A549 (cell line): ENCODE measurements around the gene ARHGAP28. TPM values are rescaled to one million over a fixed set of nuclear protein-coding genes. Genes with fewer than 3 reads are reported as not detected.

ENCODE experiments used
- ATAC-seq, 2 experiments: fragments of 200-7000 bp in 1 of 2; fragments of >200 bp in 1 of 2; cut with Nextera tagmentation in 1 of 2; cut with Tn5 transposase in 1 of 2; 3 replicates each; pipeline versions ENCODE4 v1.8.0 to v1.9.1; 2018 to 2020; ENCODE audit warnings: mild to moderate bottlenecking in 1 of 2, moderate library complexity in 1 of 2
- CTCF ChIA-PET: fragments of 300-600 bp; sonication (Branson Sonifier 250); formaldehyde crosslinking; extraction: SDS; loops from one replicate; lab custom pipeline; 2021; ENCODE audit warnings: antibody characterized with exemption, inconsistent platforms; lab: Yijun Ruan, JAX
- POLR2A ChIA-PET: fragments of 350-600 bp; formaldehyde crosslinking; extraction: SDS; loops from one replicate; lab custom pipeline; 2021; ENCODE audit warnings: antibody characterized with exemption, inconsistent platforms; lab: Yijun Ruan, JAX
- DNase-seq, 2 experiments: peaks; one replicate each; pipeline versions ENCODE4 v3.0.0 to v3.0.0-alpha.2; 2011 to 2016; ENCODE audit warnings: low read depth in 1 of 2, low spot score in 1 of 2
- FAIRE-seq: peaks from 2 replicates; lab custom pipeline; 2011; peaks lifted over from hg19 to GRCh38; lab: Jason Lieb, UNC
- H3K27ac ChIP-seq, 2 experiments: fragments of >200 bp; sonication (Bioruptor Twin); formaldehyde crosslinking; 3 replicates each; pipeline ENCODE4 v1.5.1; 2016 to 2017
- H3K4me1 ChIP-seq: fragments of >200 bp; sonication (Bioruptor Twin); formaldehyde crosslinking; 3 replicates; pipeline ENCODE4 v1.6.1; 2016
- H3K4me2 ChIP-seq: fragments of >200 bp; sonication (Bioruptor Twin); formaldehyde crosslinking; 3 replicates; pipeline ENCODE4 v1.6.1; 2016
- H3K4me3 ChIP-seq: fragments of >200 bp; sonication (Bioruptor Twin); formaldehyde crosslinking; 3 replicates; pipeline ENCODE4 v1.5.1; 2016
- H3K9me3 ChIP-seq: fragments of >200 bp; sonication (Bioruptor Twin); formaldehyde crosslinking; 3 replicates; pipeline ENCODE4 v1.6.1; 2016
- BCL3 ChIP-seq: fragments of >200 bp; sonication (Bioruptor Twin); formaldehyde crosslinking; IDR thresholded peaks from 3 replicates; pipeline ENCODE4 v1.6.1; 2016
- BHLHE40 ChIP-seq: IDR thresholded peaks from 2 replicates; pipeline ENCODE4 v1.6.1; 2012; ENCODE audit warnings: low read depth, low read length, inconsistent platforms
- CBX8 ChIP-seq: fragments of 200-600 bp; sonication (generic); IDR thresholded peaks from 2 replicates; pipeline ENCODE4 v1.6.1; 2016
- CHD4 ChIP-seq: fragments of 200-600 bp; sonication (generic); IDR thresholded peaks from 2 replicates; pipeline ENCODE4 v1.6.1; 2016; ENCODE audit warnings: antibody characterized with exemption, mild to moderate bottlenecking, borderline replicate concordance
- CTCF ChIP-seq: fragments of >200 bp; sonication (Bioruptor Twin); formaldehyde crosslinking; IDR thresholded peaks from 3 replicates; pipeline ENCODE4 v1.5.1; 2016
- EHMT2 ChIP-seq: fragments of 200-600 bp; sonication (generic); IDR thresholded peaks from 2 replicates; pipeline ENCODE4 v1.6.1; 2016; ENCODE audit warnings: antibody characterized with exemption, low read depth, mild to moderate bottlenecking, moderate library complexity
- ELK1 ChIP-seq: fragments of 150-350 bp; IDR thresholded peaks from 2 replicates; pipeline ENCODE4 v1.6.1; 2014; ENCODE audit warnings: low read depth, mild to moderate bottlenecking, low read length
- EP300 ChIP-seq, 2 experiments: fragments of >200 bp; sonication (Bioruptor Twin); formaldehyde crosslinking; IDR thresholded peaks; 2 replicates in 1 of 2; 3 replicates in 1 of 2; pipeline ENCODE4 v1.6.1; 2016 to 2017
- ESRRA ChIP-seq: fragments of 150-350 bp; IDR thresholded peaks from 2 replicates; pipeline ENCODE4 v1.6.1; 2014; ENCODE audit warnings: mild to moderate bottlenecking, low read length, borderline replicate concordance
- GATA3 ChIP-seq: IDR thresholded peaks from 2 replicates; pipeline ENCODE4 v1.6.1; 2012; ENCODE audit warnings: borderline replicate concordance
- HDAC2 ChIP-seq: fragments of 200-600 bp; sonication (generic); IDR thresholded peaks from 2 replicates; pipeline ENCODE4 v1.6.1; 2016
- HES2 ChIP-seq: fragments of >200 bp; sonication (Bioruptor Twin); formaldehyde crosslinking; IDR thresholded peaks from 2 replicates; pipeline ENCODE4 v1.6.1; 2016
- HEYL ChIP-seq: fragments of 250-450 bp; sonication (Bioruptor Pico); IDR thresholded peaks from 2 replicates; pipeline ENCODE4 v1.8.0; 2021; ENCODE audit warnings: mild to moderate bottlenecking, moderate library complexity
- HOXA7 ChIP-seq: fragments of 250-450 bp; sonication (Bioruptor Pico); IDR thresholded peaks from 2 replicates; pipeline ENCODE4 v1.5.0; 2020; ENCODE audit warnings: mild to moderate bottlenecking, moderate library complexity
- HOXB5 ChIP-seq: fragments of 250-450 bp; sonication (Bioruptor Pico); IDR thresholded peaks from 2 replicates; pipeline ENCODE4 v1.5.0; 2020; ENCODE audit warnings: mild to moderate bottlenecking, moderate library complexity
- JUN ChIP-seq, 2 experiments: fragments of >200 bp; sonication (Bioruptor Twin); formaldehyde crosslinking; IDR thresholded peaks; 2 replicates in 1 of 2; 3 replicates in 1 of 2; pipeline ENCODE4 v1.6.1; 2016 to 2017
- MAFK ChIP-seq: fragments of 450-650 bp; IDR thresholded peaks from 2 replicates; pipeline ENCODE4 v1.6.1; 2014; ENCODE audit not compliant: partially characterized antibody
- MAX ChIP-seq: IDR thresholded peaks from 2 replicates; pipeline ENCODE4 v1.6.1; 2012
- MAZ ChIP-seq: fragments of 150-350 bp; IDR thresholded peaks from 2 replicates; pipeline ENCODE4 v1.6.1; 2014; ENCODE audit warnings: antibody characterized with exemption, low read depth, low read length, borderline replicate concordance
- NPAS2 ChIP-seq: fragments of 250-450 bp; sonication (Bioruptor Pico); IDR thresholded peaks from 2 replicates; pipeline ENCODE4 v1.8.0; 2022; ENCODE audit warnings: mild to moderate bottlenecking, moderate library complexity, borderline replicate concordance
- PHF8 ChIP-seq: fragments of 200-600 bp; sonication (generic); IDR thresholded peaks from 2 replicates; pipeline ENCODE4 v1.6.1; 2016; ENCODE audit warnings: low read depth, mild to moderate bottlenecking, antibody characterized with exemption, moderate library complexity, borderline replicate concordance
- POLR2A ChIP-seq: IDR thresholded peaks from 2 replicates; pipeline ENCODE4 v1.6.1; 2012; ENCODE audit warnings: mild to moderate bottlenecking, low read length
- POLR2AphosphoS2 ChIP-seq: conservative IDR thresholded peaks from 2 replicates; pipeline ENCODE4 v1.6.1; 2012; ENCODE audit warnings: low read length, improper control_type of control experiment, inconsistent platforms
- RARB ChIP-seq: fragments of 250-450 bp; sonication (Bioruptor Pico); IDR thresholded peaks from 2 replicates; pipeline ENCODE4 v1.8.0; 2021; ENCODE audit warnings: mild to moderate bottlenecking, moderate library complexity
- RFX5 ChIP-seq: fragments of 450-650 bp; IDR thresholded peaks from 2 replicates; pipeline ENCODE4 v1.7.1; 2014; ENCODE audit warnings: antibody characterized with exemption, mild to moderate bottlenecking, moderate library complexity
- RNF2 ChIP-seq: fragments of 200-600 bp; sonication (generic); IDR thresholded peaks from 2 replicates; pipeline ENCODE4 v1.6.1; 2016; ENCODE audit warnings: low read depth, mild to moderate bottlenecking, antibody characterized with exemption, moderate library complexity, borderline replicate concordance
- ZC3H11A ChIP-seq: fragments of 450-650 bp; IDR thresholded peaks from 2 replicates; pipeline ENCODE4 v1.6.1; 2014; ENCODE audit warnings: antibody characterized with exemption, mild to moderate bottlenecking
- ZFP36 ChIP-seq: fragments of 450-650 bp; IDR thresholded peaks from 2 replicates; pipeline ENCODE4 v1.6.1; 2014; ENCODE audit warnings: borderline replicate concordance; ENCODE audit not compliant: partially characterized antibody
- ZSCAN20 ChIP-seq: fragments of 250-450 bp; sonication (Bioruptor Pico); IDR thresholded peaks from 2 replicates; pipeline ENCODE4 v1.8.0; 2022; ENCODE audit warnings: mild to moderate bottlenecking, moderate library complexity
- WGBS: methylation state at CpG from one replicate; pipeline ENCODE4 v1.1.6; 2017; ENCODE audit errors: missing lambda C conversion rate; 5-methylcytosine and 5-hydroxymethylcytosine counted together
- polyA plus RNA-seq, 4 experiments: library from polyadenylated mRNA; depleted of rRNA in 3 of 4; stranded (reverse); fragments of >200 nt; fragmentation: RNase III in 1 of 4; extraction: RNeasy Plus Mini Kit Qiagen cat#74134 plus additional on column Dnase treatment in 1 of 4; gene quantifications; 2 replicates in 3 of 4; 3 replicates in 1 of 4; pipeline ENCODE4 v1.2.3, GENCODE V29; 2011 to 2017

The ARHGAP28 gene
- polyA plus RNA-seq, 2 of the 4 experiments (the other 2 are of a cell fraction), result 0.13 to 0.17 TPM

DNA sequence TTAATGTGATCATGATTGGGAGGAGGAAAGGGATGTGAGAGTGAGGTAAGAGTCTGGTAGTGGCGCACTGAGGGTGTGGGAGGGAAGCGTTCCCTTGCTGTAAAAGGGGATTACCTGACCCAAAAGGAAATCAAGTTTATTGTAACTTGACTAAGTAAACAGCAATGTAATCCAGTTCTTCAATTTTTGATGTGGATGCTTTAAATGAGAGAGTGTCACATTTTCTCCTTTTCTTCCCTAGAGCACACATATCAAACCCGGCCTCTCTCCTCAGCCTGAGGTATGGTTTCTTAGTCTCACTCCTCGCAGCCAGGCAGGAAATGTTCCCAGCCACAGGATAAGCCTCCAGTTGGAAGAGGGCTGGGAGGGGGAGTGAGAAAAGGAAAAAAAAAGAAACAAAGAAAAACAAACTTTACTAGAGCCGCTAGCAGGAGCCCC, 688 bp upstream of the ARHGAP28 start:
- H3K4me3 ChIP-seq, result peak overlapping the region; percentile 56
- DNase-seq (no peak), ATAC-seq (no peak; a peak in 2 of 6 replicates), FAIRE-seq (no peak)
- H3K9me3 ChIP-seq, result no peaks in the 10 kb centered on the region
- no peaks in the 10 kb centered on the region; the same call in 2 of the 3 replicates for H3K4me1 ChIP-seq
- TF ChIP-seq HOXB5 (CRISPR knock-in tag) (no peak), HOXA7 (no peak), MAX (no peak), RARB (CRISPR knock-in tag) (no peak), NPAS2 (no peak), MAFK (no peak), POLR2AphosphoS2 (no peak), PHF8 (no peak), ZSCAN20 (CRISPR knock-in tag) (no peak), HES2 (no peak), RFX5 (no peak)
- WGBS, result 51% methylated on average over 5 of the region's 5 CpGs
- POLR2A ChIA-PET, result no interaction called here
- CTCF ChIA-PET, result interaction anchor here (0.6 kb wide), 1 partner anchor 157 kb away, joined by 3 read pairs; no protein-coding TSS in a partner anchor
- no peak overlapping the region for H3K27ac ChIP-seq
- H3K4me2 ChIP-seq, result peak overlapping the region; percentile 84

- H3K27ac ChIP-seq, result no peak overlapping the region
- ATAC-seq (no peak), FAIRE-seq (no peak), DNase-seq (no peak)
- 47% methylated on average over 4 of the region's 4 CpGs for WGBS
- H3K4me3 ChIP-seq, result peak overlapping the region; percentile 56; the same call in 2 of the 3 replicates
- POLR2A ChIA-PET, result no interaction called here
- CTCF ChIA-PET, result interaction anchor here (0.6 kb wide), 1 partner anchor 763 kb away, joined by 3 read pairs; no protein-coding TSS in a partner anchor
- H3K4me2 ChIP-seq, result peak overlapping the region; percentile 84
- H3K9me3 ChIP-seq, result no peaks in the 10 kb centered on the region
- peak; percentile 19; the same call in 1 of the 2 replicates for TF ChIP-seq CBX8
- no peak for TF ChIP-seq BHLHE40
- H3K4me1 ChIP-seq, result no peaks in the 10 kb centered on the region; the same call in 2 of the 3 replicates
Observed at GRCh38 chr18:6730416-6731221, 1.1 kb downstream of the ARHGAP28 start.

DNA sequence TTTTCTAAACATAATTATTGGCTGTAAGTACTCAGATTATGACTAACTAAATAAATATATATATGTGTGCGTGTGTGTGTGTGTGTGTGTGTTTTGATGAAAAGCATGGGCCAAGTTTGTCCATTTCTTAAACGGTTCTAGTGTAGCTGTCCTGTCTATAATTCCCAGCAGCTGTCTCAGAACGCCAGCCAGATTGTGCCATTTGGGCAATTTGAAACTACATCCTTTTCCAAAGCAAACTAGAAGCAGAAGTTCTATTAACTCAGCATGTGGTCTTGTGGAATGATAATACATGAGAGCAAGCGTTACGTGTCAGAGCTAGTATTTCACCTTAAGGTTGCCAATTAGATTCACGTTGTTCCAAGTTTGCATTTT, 1.7 kb downstream of the ARHGAP28 start:
- 59% methylated on average over 6 of the region's 6 CpGs for WGBS
- ChIA-PET CTCF (interaction anchor here (0.6 kb wide), 1 partner anchor 762 kb away, joined by 3 read pairs; no protein-coding TSS in a partner anchor), POLR2A (no interaction called here)
- Histone ChIP-seq H3K4me1 (no peaks in the 10 kb centered on the region; the same call in 2 of the 3 replicates), H3K4me3 (no peak overlapping the region), H3K4me2 (no peak overlapping the region), H3K9me3 (no peaks in the 10 kb centered on the region), H3K27ac (no peak overlapping the region)
- DNase-seq (no peak), FAIRE-seq (no peak), ATAC-seq (no peak)
- TF ChIP-seq MAZ, result no peak
- no peak for TF ChIP-seq EHMT2
- no peak for TF ChIP-seq RNF2
- TF ChIP-seq HDAC2, result no peak
- no peak for TF ChIP-seq CTCF
- no peak for TF ChIP-seq ELK1
- TF ChIP-seq EP300 (IDR thresholded peaks at IDR 0.05), result no peak
- no peak for TF ChIP-seq CBX8
- no peak for TF ChIP-seq ESRRA
- TF ChIP-seq JUN (IDR thresholded peaks at IDR 0.05), result no peak
- TF ChIP-seq BCL3, result no peak
- no peak for TF ChIP-seq ZFP36
- no peak for TF ChIP-seq HES2
- no peak for TF ChIP-seq GATA3
- no peak for TF ChIP-seq CHD4
- TF ChIP-seq HEYL (CRISPR knock-in tag), result no peak
- TF ChIP-seq POLR2A, result no peak
- no peak for TF ChIP-seq RFX5
- TF ChIP-seq ZC3H11A, result no peak
